Ovary (tissue), 9 donors: ENCODE measurements around the gene CENPV. TPM values are rescaled to one million over a fixed set of nuclear protein-coding genes. Genes with fewer than 3 reads are reported as not detected.

Experiments
- DNase-seq, 5 donors: peaks; one replicate each; pipeline ENCODE4 v3.0.0-alpha.2; 2019 to 2020
- H3K27ac ChIP-seq, 2 donors: fragments of 200-600 bp; one replicate each; pipeline versions ENCODE4 v1.5.1 to v1.8.0; 2019 to 2022
- H3K27me3 ChIP-seq: fragments of 200-600 bp; one replicate; pipeline ENCODE4 v1.8.0; 2022
- H3K36me3 ChIP-seq: fragments of 200-600 bp; sonication (generic); one replicate; pipeline ENCODE4 v1.5.1; 2019
- H3K4me1 ChIP-seq: one replicate; pipeline ENCODE4 v1.8.1; 2013; ENCODE audit warnings: mild to moderate bottlenecking, moderate library complexity; ENCODE audit not compliant: insufficient read depth
- H3K4me3 ChIP-seq: fragments of 200-600 bp; sonication (generic); one replicate; pipeline ENCODE4 v1.5.1; 2017
- H3K9me3 ChIP-seq, 2 donors: fragments of 200-600 bp in 1 of 2; sonication (generic) in 1 of 2; one replicate each; pipeline versions ENCODE4 v1.5.1 to v1.8.1; 2013 to 2019; ENCODE audit warnings: mild to moderate bottlenecking in 1 of 2, moderate library complexity in 1 of 2
- EP300 ChIP-seq: sonication (generic); formaldehyde crosslinking; IDR thresholded peaks from one replicate; pipeline ENCODE4 v1.6.1; 2017; ENCODE audit warnings: antibody characterized with exemption
- POLR2A ChIP-seq: fragments of 450-650 bp; IDR thresholded peaks from one replicate; pipeline ENCODE4 v1.6.1; 2017; ENCODE audit warnings: antibody characterized with exemption, mild to moderate bottlenecking, moderate library complexity
- WGBS, 3 donors: extraction: QIAGEN DNeasy Blood & Tissue Kit in 1 of 3; methylation state at CpG; one replicate each; pipeline versions ENCODE4 v1.1.5 to v1.1.7; 2013 to 2017; 5-methylcytosine and 5-hydroxymethylcytosine counted together
- intact Hi-C, 4 donors: fragments of 100-400 bp; cut with DNase I; formaldehyde crosslinking; loops; one replicate each; pipeline versions ENCODE4 v1.11.0 to v1.15.1; 2022 to 2023
- polyA plus RNA-seq, 2 donors: library from polyadenylated mRNA; stranded (reverse); fragments of 200-250 nt in 1 of 2; fragments of 350-450 nt in 1 of 2; fragmentation: Illumina TruSeq in 1 of 2; extraction: RNeasy Lipid Tissue Mini Kit (QIAGEN cat#74804) in 1 of 2; gene quantifications; one replicate each; pipeline ENCODE4 v1.2.3, GENCODE V29; 2013 to 2014
- total RNA-seq, 7 donors: library from RNA; depleted of rRNA in 2 of 7; stranded (reverse); fragments of >200 nt in 2 of 7; fragmentation: NEBNext Ultra II Directional in 3 of 7; extraction: Animal tissue kit (Norgen Biotek cat#: 25700) in 3 of 7; gene quantifications; one replicate each; pipeline versions ENCODE4 v1.1.0 to v1.2.4, GENCODE V29; 2016 to 2023
- TF ChIP-seq, protein P1 (sequence below), 3 donors: fragments of 450-650 bp in 2 of 3; fragments of 200-600 bp in 1 of 3; IDR thresholded peaks; one replicate each; pipeline versions ENCODE4 v1.5.1 to v1.8.0; 2016 to 2022; ENCODE audit warnings: antibody characterized with exemption in 3 of 3, mild to moderate bottlenecking in 1 of 3
- donor health status: DM: no; HTN: no; CAD: no; lungs with moderate emphysema.
- donor health status: DM: no; HTN: no; CAD: no.
- donor health status: Bipolar disorder and iron deficiency.
- donor health status: DM: yes; HTN: yes; CAD: no.
- donor health status: DM: no; HTN: no; CAD: no.
- donor health status: DM: yes; HTN: yes; CAD: no.

The CENPV gene
- total and polyA plus RNA-seq, 9 donors = 18.8 to 38.9 (median 33.2) TPM

DNA sequence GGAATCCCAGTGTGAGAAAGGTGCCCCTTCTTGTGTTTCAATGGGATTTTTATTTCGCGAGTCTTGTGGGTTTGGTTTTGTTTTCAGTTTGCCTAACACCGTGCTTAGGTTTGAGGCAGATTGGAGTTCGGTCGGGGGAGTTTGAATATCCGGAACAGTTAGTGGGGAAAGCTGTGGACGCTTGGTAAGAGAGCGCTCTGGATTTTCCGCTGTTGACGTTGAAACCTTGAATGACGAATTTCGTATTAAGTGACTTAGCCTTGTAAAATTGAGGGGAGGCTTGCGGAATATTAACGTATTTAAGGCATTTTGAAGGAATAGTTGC is 28.2 kb upstream of the CENPV start:
- Histone ChIP-seq H3K36me3 (no peaks in the 10 kb centered on the region), H3K27ac (peak overlapping the region; percentile 87 to 88), H3K27me3 (no peaks in the 10 kb centered on the region), H3K9me3 (no peaks in the 10 kb centered on the region), H3K4me1 (no peaks in the 10 kb centered on the region), H3K4me3 (peak overlapping the region; percentile 60)
- TF ChIP-seq POLR2A (no peak), EP300 (no peak)
- intact Hi-C loops = loop anchor here in 2 of 4 donors (10.0 kb wide), 2 partner anchors 53 to 143 kb away; no protein-coding TSS in a partner anchor
- DNase-seq = no peak
- 8 to 42% (median 24%) methylated on average over 14 of the region's 14 CpGs for WGBS, 3 donors

DNA sequence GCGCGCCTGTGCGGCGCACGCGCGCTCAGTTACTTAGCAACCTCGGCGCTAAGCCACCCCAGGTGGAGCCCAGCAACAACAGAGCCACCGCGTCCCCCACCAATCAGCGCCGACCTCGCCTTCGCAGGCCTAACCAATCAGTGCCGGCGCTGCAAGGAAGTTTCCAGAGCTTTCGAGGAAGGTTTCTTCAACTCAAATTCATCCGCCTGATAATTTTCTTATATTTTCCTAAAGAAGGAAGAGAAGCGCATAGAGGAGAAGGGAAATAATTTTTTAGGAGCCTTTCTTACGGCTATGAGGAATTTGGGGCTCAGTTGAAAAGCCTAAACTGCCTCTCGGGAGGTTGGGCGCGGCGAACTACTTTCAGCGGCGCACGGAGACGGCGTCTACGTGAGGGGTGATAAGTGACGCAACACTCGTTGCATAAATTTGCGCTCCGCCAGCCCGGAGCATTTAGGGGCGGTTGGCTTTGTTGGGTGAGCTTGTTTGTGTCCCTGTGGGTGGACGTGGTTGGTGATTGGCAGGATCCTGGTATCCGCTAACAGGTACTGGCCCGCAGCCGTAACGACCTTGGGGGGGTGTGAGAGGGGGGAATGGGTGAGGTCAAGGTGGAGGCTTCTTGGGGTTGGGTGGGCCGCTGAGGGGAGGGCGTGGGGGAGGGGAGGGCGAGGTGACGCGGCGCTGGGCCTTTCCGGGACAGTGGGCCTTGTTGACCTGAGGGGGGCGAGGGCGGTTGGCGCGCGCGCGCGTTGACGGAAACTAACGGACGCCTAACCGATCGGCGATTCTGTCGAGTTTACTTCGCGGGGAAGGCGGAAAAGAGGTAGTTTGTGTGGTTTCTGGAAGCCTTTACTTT is 27.6 kb upstream of the CENPV start, which contains the start of gene UBB:
TSS of gene UBB (plus strand) at position 452 of the 856 bp plus-strand sequence. CDS start 817 bp downstream, outside the sequence.
- 1 to 3% (median 2%) methylated on average over 67 of the region's 67 CpGs for WGBS, 3 donors
- intact Hi-C loops = loop anchor here in 2 of 4 donors (10.0 kb wide), 2 partner anchors 54 to 144 kb away; no protein-coding TSS in a partner anchor

DNA sequence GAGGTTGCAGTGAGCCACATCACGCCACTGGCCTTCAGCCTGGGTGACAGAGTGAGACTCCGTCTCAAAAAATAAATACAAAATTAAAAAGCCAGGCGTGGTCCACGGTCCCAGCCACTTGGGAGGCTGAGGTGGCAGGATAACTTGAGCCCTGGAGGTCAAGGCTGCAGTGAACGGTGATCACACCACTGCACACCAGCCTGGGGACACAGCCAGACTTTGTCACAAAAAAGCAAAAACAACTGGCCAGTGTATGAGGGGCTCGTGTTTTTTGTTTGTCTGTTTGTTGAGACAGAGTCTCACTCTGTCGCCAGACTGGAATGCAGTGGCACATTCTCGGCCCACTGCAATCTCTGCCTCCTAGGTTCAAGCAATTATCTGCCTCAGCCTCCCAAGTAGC is 26.4 kb upstream of the CENPV start:
- H3K27me3 ChIP-seq = no peaks in the 10 kb centered on the region
- no peaks in the 10 kb centered on the region for H3K9me3 ChIP-seq
- WGBS, 3 donors = 86 to 91% (median 88%) methylated on average over 8 of the region's 8 CpGs
- DNase-seq = no peak
- no peaks in the 10 kb centered on the region for H3K36me3 ChIP-seq
- H3K4me3 ChIP-seq = no peak overlapping the region
- H3K27ac ChIP-seq = no peak overlapping the region
- H3K4me1 ChIP-seq = no peaks in the 10 kb centered on the region
- TF ChIP-seq, protein P1, sequence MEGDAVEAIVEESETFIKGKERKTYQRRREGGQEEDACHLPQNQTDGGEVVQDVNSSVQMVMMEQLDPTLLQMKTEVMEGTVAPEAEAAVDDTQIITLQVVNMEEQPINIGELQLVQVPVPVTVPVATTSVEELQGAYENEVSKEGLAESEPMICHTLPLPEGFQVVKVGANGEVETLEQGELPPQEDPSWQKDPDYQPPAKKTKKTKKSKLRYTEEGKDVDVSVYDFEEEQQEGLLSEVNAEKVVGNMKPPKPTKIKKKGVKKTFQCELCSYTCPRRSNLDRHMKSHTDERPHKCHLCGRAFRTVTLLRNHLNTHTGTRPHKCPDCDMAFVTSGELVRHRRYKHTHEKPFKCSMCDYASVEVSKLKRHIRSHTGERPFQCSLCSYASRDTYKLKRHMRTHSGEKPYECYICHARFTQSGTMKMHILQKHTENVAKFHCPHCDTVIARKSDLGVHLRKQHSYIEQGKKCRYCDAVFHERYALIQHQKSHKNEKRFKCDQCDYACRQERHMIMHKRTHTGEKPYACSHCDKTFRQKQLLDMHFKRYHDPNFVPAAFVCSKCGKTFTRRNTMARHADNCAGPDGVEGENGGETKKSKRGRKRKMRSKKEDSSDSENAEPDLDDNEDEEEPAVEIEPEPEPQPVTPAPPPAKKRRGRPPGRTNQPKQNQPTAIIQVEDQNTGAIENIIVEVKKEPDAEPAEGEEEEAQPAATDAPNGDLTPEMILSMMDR (IDR thresholded peaks at IDR 0.05) = no peak
- TF ChIP-seq EP300 (no peak), POLR2A (no peak)
- intact Hi-C loops = loop anchor here in 2 of 4 donors (10.0 kb wide), 2 partner anchors 55 to 145 kb away; no protein-coding TSS in a partner anchor

More for the DNA sequence above, 27.6 kb upstream of the CENPV start, which contains the start of gene UBB:
- Histone ChIP-seq H3K27ac (peak within 1 kb of the TSS; percentile 87 to 88), H3K9me3 (no peaks in the 10 kb centered on the region), H3K4me1 (no peaks in the 10 kb centered on the region), H3K4me3 (peak within 1 kb of the TSS; percentile 60), H3K36me3 (no peaks in the 10 kb centered on the region), H3K27me3 (no peaks in the 10 kb centered on the region)
- peak; percentile 88 to 93 (median 91) for DNase-seq
- TF ChIP-seq EP300 = peak; percentile 59
- TF ChIP-seq, protein P1 (IDR thresholded peaks at IDR 0.05) = peak in 2 of 3 donors; percentile 8 to 20
- TF ChIP-seq POLR2A = peak; percentile 91

DNA sequence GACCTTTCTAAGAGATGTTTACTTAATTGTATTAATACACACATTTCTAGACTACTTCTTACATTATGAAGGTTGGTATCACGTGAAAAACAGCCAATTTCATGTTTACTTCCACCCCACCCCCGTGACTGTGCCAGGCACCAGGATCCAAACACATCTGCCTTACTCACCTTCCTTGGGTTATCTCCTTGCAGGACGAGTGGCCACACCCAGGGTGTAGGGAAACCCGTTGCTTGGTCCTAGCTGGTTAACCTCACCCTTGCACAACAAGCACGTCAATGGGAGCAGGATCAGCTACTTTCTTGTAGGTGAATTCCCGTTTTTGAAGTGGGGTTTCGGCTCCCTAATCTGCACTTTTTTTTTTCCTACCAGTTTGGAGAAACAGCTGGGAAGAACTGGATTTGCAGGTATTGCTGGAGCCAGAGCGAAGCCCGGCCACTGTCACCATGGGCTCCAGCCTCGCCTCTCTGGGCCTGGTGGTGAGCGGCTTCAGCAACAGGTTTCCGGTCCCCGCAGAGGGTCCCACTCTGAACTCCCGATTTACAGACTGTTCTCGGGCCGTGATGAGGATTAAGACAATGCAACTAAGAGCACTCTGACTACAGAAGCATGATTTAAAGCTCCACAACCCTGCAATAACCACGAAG is 25.5 kb upstream of the CENPV start:
- Histone ChIP-seq H3K9me3 (no peaks in the 10 kb centered on the region), H3K4me1 (no peaks in the 10 kb centered on the region), H3K4me3 (no peak overlapping the region), H3K27me3 (no peaks in the 10 kb centered on the region), H3K36me3 (no peaks in the 10 kb centered on the region), H3K27ac (no peak overlapping the region)
- intact Hi-C loops = no loop called here
- no peak for DNase-seq
- TF ChIP-seq EP300 (no peak), POLR2A (no peak)
- TF ChIP-seq, protein P1 (IDR thresholded peaks at IDR 0.05) = no peak
- WGBS, 3 donors = 76 to 83% (median 79%) methylated on average over 17 of the region's 17 CpGs
